Measurements from ENCODE around the gene BHLHA15. TPM values are rescaled to one million over a fixed set of nuclear protein-coding genes. Genes with fewer than 3 reads are reported as not detected.

BHLHA15 gene
- total RNA-seq, 4 donors from 2014 or later = not detected

- H3K36me3 ChIP-seq = peaks cover 12 to 92% (median 85%) of the 10 kb centered on the region in 4 donors
- WGBS = 86% methylated on average over 11 of the region's 17 CpGs
Observed at GRCh38 chr7:98229991-98230745, 18.9 kb downstream of the BHLHA15 start.

GRCh38 chr7:98230746-98231471, 19.7 kb downstream of the BHLHA15 start:
- 92% methylated on average over 5 of the region's 30 CpGs for WGBS
- Histone ChIP-seq H3K36me3 (peaks cover 12 to 88% (median 81%) of the 10 kb centered on the region in 4 donors), H3K27me3 (no peaks in the 10 kb centered on the region), H3K4me1 (no peaks in the 10 kb centered on the region), H3K4me3 (no peak overlapping the region), H3K9me3 (no peaks in the 10 kb centered on the region), H3K27ac (replicated peaks in 1 of 4) (no peak overlapping the region)
- TF ChIP-seq POLR2AphosphoS5 (IDR thresholded peaks at IDR 0.05) (no peak), POLR2A (IDR thresholded peaks at IDR 0.05; ENCODE audit: low read depth) (no peak), EP300 (IDR thresholded peaks at IDR 0.05) (no peak), CTCF (IDR thresholded peaks at IDR 0.05) (no peak)
- intact Hi-C loops (cut with DNase I) = no loop called here
- DNase-seq (ENCODE audit: extremely low spot score) = no peak

More at GRCh38 chr7:98229991-98230745, 18.9 kb downstream of the BHLHA15 start:
- intact Hi-C loops (cut with DNase I) = no loop called here
- Histone ChIP-seq H3K27me3 (no peaks in the 10 kb centered on the region), H3K4me3 (no peak overlapping the region), H3K27ac (replicated peaks in 1 of 4) (no peak overlapping the region), H3K4me1 (no peaks in the 10 kb centered on the region), H3K9me3 (no peaks in the 10 kb centered on the region)
- no peak for TF ChIP-seq CTCF (IDR thresholded peaks at IDR 0.05)
- no peak for TF ChIP-seq POLR2AphosphoS5 (IDR thresholded peaks at IDR 0.05)
- TF ChIP-seq POLR2A (IDR thresholded peaks at IDR 0.05; ENCODE audit: low read depth) = no peak
- TF ChIP-seq EP300 (IDR thresholded peaks at IDR 0.05) = no peak
- no peak for DNase-seq (ENCODE audit: extremely low spot score)

- no peak overlapping the region for H3K4me3 ChIP-seq
- no peaks in the 10 kb centered on the region for H3K9me3 ChIP-seq
- 88% methylated on average over 10 of the region's 25 CpGs for WGBS
- peaks cover 14 to 88% (median 81%) of the 10 kb centered on the region in 4 donors for H3K36me3 ChIP-seq
- TF ChIP-seq EP300 (IDR thresholded peaks at IDR 0.05) = no peak
- no peak for TF ChIP-seq POLR2AphosphoS5 (IDR thresholded peaks at IDR 0.05)
- TF ChIP-seq CTCF (IDR thresholded peaks at IDR 0.05) = no peak
- TF ChIP-seq POLR2A (IDR thresholded peaks at IDR 0.05; ENCODE audit: low read depth) = no peak
- no peak for DNase-seq (ENCODE audit: extremely low spot score)
- H3K27me3 ChIP-seq = no peaks in the 10 kb centered on the region
- no peaks in the 10 kb centered on the region for H3K4me1 ChIP-seq
- H3K27ac ChIP-seq (replicated peaks in 1 of 4) = no peak overlapping the region
- intact Hi-C loops (cut with DNase I) = no loop called here
Observed at GRCh38 chr7:98231493-98232262, 20.4 kb downstream of the BHLHA15 start.

- no peak overlapping the region for H3K4me3 ChIP-seq
- no peak overlapping the region for H3K27ac ChIP-seq (replicated peaks in 1 of 4)
- intact Hi-C loops (cut with DNase I) = no loop called here
- DNase-seq (ENCODE audit: extremely low spot score) = no peak
- no peaks in the 10 kb centered on the region for H3K9me3 ChIP-seq
- no peaks in the 10 kb centered on the region for H3K4me1 ChIP-seq
- no peak for TF ChIP-seq POLR2A (IDR thresholded peaks at IDR 0.05; ENCODE audit: low read depth)
- no peak for TF ChIP-seq POLR2AphosphoS5 (IDR thresholded peaks at IDR 0.05)
- no peak for TF ChIP-seq CTCF (IDR thresholded peaks at IDR 0.05)
- TF ChIP-seq EP300 (IDR thresholded peaks at IDR 0.05) = no peak
- H3K36me3 ChIP-seq = peaks cover 18 to 88% (median 83%) of the 10 kb centered on the region in 4 donors
- H3K27me3 ChIP-seq = no peaks in the 10 kb centered on the region
- 96% methylated on average over 7 of the region's 8 CpGs for WGBS
Observed at GRCh38 chr7:98232263-98232585, 21.0 kb downstream of the BHLHA15 start.
